Amniotic stem cell (primary cell): ENCODE results near the gene GOSR1.
"Not testable (repeated sequence)": the region's sequence is repeated elsewhere in the genome, so short reads cannot be mapped to it uniquely, and the experiment has no call there.

ENCODE experiments used
- DNase-seq: peaks from one replicate; lab custom pipeline; 2025; lab: John Stamatoyannopoulos, UW

GOSR1 gene

DNA sequence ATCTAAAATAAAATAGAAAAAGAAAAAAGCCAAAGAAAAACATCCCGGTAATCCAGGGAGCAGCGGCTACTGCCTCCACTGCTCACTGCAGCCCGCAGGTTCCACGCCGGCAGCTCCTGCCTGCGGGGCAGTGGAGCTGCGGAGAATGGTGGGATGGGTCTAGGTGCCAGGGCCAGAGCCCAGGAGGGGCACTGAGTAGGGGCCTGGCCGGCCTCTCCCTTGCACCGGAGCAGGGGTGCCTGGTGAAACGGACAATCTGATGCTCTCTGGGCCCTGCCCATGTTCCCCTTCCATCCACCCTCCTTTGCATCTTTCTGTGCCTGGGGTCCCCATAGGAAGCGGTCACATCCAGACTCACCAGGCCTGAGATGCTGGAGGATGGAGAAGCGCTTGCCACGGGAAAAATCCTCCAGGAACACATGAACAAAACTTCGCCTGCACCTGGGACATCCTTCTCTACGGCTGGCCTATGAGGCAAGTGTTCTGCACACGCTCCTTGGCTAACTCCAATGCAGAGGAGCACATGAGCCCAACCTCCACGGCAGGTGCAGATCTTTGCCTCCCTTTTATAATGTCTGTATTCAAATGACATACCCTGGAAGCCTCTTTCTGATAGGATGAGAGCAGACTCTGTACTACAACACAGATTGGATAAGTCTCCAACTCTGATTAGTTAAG, 98.6 kb downstream of the GOSR1 start:
- not testable (repeated sequence) for DNase-seq

DNA sequence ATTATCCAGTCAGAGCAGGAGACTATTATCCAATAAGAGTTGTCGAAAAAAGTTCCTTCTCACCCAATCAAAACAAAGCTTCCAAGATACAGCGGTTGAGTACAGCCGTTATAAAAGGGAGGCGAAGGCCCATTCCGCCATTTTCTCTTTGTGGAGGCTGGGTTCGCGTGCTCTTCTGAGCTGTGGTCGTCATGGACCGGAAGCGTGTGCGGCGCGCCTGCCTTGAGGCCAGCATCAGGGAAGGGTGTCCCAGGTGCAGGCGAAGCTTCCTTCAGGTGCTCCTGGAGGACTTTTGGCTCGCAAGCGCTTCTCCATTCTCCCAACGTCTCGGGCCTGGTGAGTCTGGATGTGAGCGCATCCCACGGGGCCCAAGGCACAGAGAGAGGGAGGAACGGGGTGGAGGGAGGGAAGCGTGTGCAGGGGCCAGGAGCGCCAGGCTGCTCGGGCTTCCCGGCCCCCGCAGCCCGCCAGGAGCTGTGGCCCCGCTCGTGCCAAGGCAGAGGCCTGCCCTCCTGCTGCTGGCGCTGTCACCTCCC, 99.2 kb downstream of the GOSR1 start:
- DNase-seq, result no peak
